ENCODE measurements around the gene HIKESHI.

HIKESHI gene

GRCh38 chr11:86369668-86370067, 67.6 kb downstream of the HIKESHI start:
- H3K27ac ChIP-seq = no peak overlapping the region
- no peak for TF ChIP-seq CTCF (conservative IDR thresholded peaks at IDR 0.05)

GRCh38 chr11:86370171-86370570, 68.1 kb downstream of the HIKESHI start:
- no peak for TF ChIP-seq CTCF (conservative IDR thresholded peaks at IDR 0.05)
- H3K27ac ChIP-seq = no peak overlapping the region

DNA sequence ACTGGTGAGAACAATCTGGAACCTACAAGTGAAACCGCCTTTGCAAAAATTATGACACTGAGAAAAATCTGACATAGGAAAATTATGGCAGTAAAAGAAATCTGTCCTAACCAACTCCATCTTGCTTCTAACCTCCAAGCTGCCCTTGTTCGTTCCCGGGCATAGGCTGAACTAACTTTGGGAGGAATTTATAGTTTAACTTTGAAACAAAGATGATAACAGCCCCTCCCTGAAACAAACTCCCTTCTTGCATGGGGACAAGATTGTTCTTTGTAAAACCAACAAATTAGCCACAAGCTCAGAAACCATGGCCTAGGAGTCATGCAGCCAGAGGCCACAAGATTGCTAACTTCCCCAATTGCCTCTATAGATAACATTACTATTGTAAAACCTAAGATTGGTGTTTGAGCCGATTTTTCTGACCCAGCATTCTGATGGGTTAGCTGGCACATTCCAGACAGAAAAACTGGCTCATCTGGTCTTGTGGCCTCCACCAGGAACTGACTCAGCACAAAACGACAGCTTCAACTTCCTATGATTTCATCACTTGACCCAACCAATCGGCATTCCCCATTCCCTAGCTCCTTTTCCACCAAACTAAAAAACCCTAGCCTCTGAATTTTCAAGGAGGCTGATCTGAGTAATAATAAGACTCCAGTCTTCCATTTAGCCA, 69.0 kb downstream of the HIKESHI start:
- no peak for TF ChIP-seq CTCF (conservative IDR thresholded peaks at IDR 0.05)
- no peak overlapping the region for H3K27ac ChIP-seq

- H3K27ac ChIP-seq = no peak overlapping the region
- TF ChIP-seq CTCF (conservative IDR thresholded peaks at IDR 0.05) = no peak
Measured at GRCh38 chr11:86372041-86372440, 70.0 kb downstream of the HIKESHI start.

DNA sequence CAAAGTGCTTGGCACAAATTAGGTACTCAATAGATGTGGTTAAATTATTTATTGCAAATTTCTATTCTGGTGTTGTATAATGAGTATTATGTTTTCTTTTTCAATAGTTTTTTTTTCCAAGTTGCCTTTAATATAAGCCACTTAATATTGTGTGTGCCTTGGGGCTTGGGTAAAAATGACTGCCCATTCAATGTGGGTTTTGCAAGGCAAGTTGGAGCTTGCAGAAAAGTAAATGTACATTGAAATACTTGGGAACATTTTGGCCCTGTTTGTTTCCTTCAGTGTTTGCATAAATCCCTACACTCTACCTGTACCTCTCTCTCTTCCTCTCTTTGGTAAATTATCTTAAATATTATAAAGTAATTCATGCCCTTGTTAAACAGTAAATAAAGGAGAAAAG, 70.5 kb downstream of the HIKESHI start:
- H3K27ac ChIP-seq = no peak overlapping the region
- no peak for TF ChIP-seq CTCF (conservative IDR thresholded peaks at IDR 0.05)

DNA sequence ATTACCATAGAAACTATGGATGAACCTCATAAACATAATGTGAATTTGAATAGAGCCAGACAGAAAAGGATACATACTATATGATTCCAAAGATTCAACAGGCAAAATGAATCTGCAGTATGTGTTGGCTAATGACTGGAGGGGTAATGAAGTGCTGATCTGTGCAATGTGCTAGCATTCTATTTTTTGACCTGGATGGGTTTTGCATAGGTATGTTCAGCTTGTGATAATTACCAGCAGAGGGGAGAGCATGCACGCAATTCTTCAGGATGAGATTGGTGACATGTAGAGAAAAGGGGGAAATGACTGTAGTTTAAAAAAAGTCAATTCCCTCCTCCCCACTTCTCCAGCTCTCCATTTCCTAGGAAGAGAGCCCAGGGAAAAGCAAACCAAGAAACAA, 72.0 kb downstream of the HIKESHI start:
- TF ChIP-seq CTCF (conservative IDR thresholded peaks at IDR 0.05) = no peak
- H3K27ac ChIP-seq = no peak overlapping the region

- no peak within 1 kb of the TSS for H3K27ac ChIP-seq
- TF ChIP-seq CTCF (conservative IDR thresholded peaks at IDR 0.05) = no peak
Measured at GRCh38 chr11:86374586-86374985, 72.5 kb downstream of the HIKESHI start, which contains the start of gene CCDC81. Gene CCDC81, plus strand, starts transcription at chr11:86374887. Its CDS starts 277 bp downstream, at chr11:86375164.

Data from VCaP (cell line).